PFSK-1 (cell line): ENCODE results near the gene ATG2A.

Experiments
- FOXP2 ChIP-seq: optimal IDR thresholded peaks from 2 replicates; pipeline ENCODE3; 2011; ENCODE audit warnings: borderline replicate concordance, control low read depth, inconsistent platforms; ENCODE audit not compliant: insufficient read depth; ENCODE audit errors: extremely low read length, extremely low read depth
- POLR2AphosphoS5 ChIP-seq: IDR thresholded peaks from 2 replicates; pipeline ENCODE4 v1.6.1; 2012; ENCODE audit warnings: low read depth, mild to moderate bottlenecking, control low read depth, low read length, moderate library complexity
- SIN3A ChIP-seq: IDR thresholded peaks from 2 replicates; pipeline ENCODE4 v1.6.1; 2012; ENCODE audit warnings: mild to moderate bottlenecking, low read length, moderate library complexity, borderline replicate concordance; ENCODE audit not compliant: insufficient read depth
- TAF1 ChIP-seq: IDR thresholded peaks from 2 replicates; pipeline ENCODE4 v1.6.1; 2012; ENCODE audit warnings: low read length, control low read depth, borderline replicate concordance; ENCODE audit not compliant: insufficient read depth
- TF ChIP-seq, protein P1 (sequence below), 2 experiments: IDR thresholded peaks; 2 replicates each; pipeline versions ENCODE4 v1.6.1 to v1.8.0; 2011 to 2012; ENCODE audit warnings: low read depth in 2 of 2, low read length in 2 of 2, control low read depth in 1 of 2, inconsistent platforms in 1 of 2, mild to moderate bottlenecking in 1 of 2, moderate library complexity in 1 of 2; ENCODE audit not compliant: insufficient read depth in 1 of 2

The ATG2A gene

DNA sequence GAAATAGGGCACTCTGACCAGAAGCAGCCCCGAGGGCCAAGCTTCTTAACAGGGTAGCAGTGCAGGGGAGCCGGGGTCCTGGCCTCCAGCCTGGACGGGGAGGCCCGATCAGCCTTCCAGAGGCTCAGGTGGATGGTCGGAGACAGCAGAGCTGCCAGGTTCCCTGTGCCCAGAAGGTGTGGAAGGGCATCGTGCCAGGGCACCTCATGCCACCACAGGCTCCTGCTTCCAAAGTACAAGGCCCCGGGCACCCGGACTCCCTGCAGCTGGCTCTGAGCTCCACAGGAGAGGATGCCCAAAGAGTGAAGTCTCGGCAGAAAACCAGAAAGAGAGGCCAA lies 52.9 kb downstream of the ATG2A start:
- TF ChIP-seq SIN3A (no peak), TAF1 (no peak)
- TF ChIP-seq, protein P1, sequence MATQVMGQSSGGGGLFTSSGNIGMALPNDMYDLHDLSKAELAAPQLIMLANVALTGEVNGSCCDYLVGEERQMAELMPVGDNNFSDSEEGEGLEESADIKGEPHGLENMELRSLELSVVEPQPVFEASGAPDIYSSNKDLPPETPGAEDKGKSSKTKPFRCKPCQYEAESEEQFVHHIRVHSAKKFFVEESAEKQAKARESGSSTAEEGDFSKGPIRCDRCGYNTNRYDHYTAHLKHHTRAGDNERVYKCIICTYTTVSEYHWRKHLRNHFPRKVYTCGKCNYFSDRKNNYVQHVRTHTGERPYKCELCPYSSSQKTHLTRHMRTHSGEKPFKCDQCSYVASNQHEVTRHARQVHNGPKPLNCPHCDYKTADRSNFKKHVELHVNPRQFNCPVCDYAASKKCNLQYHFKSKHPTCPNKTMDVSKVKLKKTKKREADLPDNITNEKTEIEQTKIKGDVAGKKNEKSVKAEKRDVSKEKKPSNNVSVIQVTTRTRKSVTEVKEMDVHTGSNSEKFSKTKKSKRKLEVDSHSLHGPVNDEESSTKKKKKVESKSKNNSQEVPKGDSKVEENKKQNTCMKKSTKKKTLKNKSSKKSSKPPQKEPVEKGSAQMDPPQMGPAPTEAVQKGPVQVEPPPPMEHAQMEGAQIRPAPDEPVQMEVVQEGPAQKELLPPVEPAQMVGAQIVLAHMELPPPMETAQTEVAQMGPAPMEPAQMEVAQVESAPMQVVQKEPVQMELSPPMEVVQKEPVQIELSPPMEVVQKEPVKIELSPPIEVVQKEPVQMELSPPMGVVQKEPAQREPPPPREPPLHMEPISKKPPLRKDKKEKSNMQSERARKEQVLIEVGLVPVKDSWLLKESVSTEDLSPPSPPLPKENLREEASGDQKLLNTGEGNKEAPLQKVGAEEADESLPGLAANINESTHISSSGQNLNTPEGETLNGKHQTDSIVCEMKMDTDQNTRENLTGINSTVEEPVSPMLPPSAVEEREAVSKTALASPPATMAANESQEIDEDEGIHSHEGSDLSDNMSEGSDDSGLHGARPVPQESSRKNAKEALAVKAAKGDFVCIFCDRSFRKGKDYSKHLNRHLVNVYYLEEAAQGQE (IDR thresholded peaks at IDR 0.05; ENCODE audit: insufficient read depth in 1 of 2, low read depth in 2 of 2, low read length in 2 of 2) = no peak

- TF ChIP-seq SIN3A = no peak
- no peak for TF ChIP-seq TAF1
- TF ChIP-seq, protein P1 (IDR thresholded peaks at IDR 0.05; ENCODE audit: insufficient read depth in 1 of 2, low read depth in 2 of 2, low read length in 2 of 2) = no peak
- no peak for TF ChIP-seq POLR2AphosphoS5
- no peak for TF ChIP-seq FOXP2
Measured at GRCh38 chr11:64863391-64864060, 53.5 kb downstream of the ATG2A start.

DNA sequence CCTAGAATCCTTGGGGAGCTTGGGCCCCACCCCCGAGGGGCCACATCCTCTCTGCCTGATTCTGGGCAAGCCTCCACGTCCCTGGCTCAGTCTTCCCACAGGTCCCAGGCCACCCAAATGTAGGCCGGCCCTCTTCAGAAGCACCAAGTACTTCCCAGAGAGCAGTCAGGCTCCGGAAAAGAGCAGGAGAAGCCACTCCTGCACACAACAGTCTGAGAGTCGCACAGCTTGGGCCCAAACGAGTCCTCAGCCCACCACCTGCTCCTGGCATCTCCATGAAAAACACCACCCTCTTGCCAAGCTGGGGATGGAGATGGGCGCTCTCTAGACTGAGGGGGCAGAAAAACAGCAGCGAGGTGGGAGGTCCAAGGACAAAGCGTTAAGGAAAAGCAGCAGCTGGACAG lies 54.0 kb downstream of the ATG2A start:
- TF ChIP-seq TAF1 = no peak
- TF ChIP-seq POLR2AphosphoS5 = no peak
- TF ChIP-seq, protein P1 (IDR thresholded peaks at IDR 0.05; ENCODE audit: insufficient read depth in 1 of 2, low read depth in 2 of 2, low read length in 2 of 2) = no peak
- no peak for TF ChIP-seq FOXP2
- TF ChIP-seq SIN3A = no peak

DNA sequence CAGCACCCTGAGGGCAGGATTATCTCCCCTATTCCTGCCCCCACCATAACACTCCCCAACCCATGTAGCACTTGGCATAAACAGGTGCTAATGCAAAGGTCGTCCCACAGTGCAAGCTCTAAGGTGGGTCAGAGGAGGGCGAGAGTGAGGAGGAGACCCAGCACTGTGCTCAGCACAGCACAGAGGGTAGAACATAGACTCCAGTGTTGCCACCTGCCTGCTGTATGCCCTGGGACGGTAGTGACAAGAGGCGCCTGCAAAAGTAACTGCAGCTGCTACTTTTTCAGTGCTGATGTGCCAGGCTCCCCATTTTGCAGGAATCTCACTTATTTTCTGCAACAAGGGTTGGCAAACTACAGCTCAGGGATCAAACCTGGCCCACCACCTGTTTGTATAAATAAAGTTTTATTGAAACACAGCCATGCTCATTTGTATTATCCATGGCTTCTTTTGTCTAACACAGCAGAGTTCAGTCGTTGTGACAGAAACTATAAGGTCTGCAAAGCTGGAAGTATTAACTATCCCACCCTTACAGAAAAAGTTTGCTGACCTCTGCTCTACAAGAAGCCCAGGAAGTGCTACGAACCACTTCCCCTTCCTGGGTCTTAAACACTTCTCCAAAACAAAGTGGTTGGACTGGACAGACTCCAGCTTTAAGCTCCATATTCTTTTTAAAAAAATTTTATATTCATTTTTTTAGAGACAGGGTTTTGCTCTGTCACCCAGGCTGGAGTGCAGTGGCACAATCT lies 55.6 kb downstream of the ATG2A start:
- no peak for TF ChIP-seq POLR2AphosphoS5
- no peak for TF ChIP-seq FOXP2
- TF ChIP-seq, protein P1 (IDR thresholded peaks at IDR 0.05; ENCODE audit: insufficient read depth in 1 of 2, low read depth in 2 of 2, low read length in 2 of 2) = no peak
- TF ChIP-seq TAF1 = no peak
- TF ChIP-seq SIN3A = no peak
